Pons (tissue), 1 donor: ENCODE results near the gene PI3.
A peak's percentile ranks its signal among the peaks of the same experiment; 100 is the strongest.
"Not testable (repeated sequence)": the region's sequence is repeated elsewhere in the genome, so short reads cannot be mapped to it uniquely, and the experiment has no call there.

Experiments
- DNase-seq: peaks from one replicate; pipeline ENCODE4 v3.0.0-alpha.2; 2016; ENCODE audit warnings: low spot score

The PI3 gene, protein sequence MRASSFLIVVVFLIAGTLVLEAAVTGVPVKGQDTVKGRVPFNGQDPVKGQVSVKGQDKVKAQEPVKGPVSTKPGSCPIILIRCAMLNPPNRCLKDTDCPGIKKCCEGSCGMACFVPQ

DNA sequence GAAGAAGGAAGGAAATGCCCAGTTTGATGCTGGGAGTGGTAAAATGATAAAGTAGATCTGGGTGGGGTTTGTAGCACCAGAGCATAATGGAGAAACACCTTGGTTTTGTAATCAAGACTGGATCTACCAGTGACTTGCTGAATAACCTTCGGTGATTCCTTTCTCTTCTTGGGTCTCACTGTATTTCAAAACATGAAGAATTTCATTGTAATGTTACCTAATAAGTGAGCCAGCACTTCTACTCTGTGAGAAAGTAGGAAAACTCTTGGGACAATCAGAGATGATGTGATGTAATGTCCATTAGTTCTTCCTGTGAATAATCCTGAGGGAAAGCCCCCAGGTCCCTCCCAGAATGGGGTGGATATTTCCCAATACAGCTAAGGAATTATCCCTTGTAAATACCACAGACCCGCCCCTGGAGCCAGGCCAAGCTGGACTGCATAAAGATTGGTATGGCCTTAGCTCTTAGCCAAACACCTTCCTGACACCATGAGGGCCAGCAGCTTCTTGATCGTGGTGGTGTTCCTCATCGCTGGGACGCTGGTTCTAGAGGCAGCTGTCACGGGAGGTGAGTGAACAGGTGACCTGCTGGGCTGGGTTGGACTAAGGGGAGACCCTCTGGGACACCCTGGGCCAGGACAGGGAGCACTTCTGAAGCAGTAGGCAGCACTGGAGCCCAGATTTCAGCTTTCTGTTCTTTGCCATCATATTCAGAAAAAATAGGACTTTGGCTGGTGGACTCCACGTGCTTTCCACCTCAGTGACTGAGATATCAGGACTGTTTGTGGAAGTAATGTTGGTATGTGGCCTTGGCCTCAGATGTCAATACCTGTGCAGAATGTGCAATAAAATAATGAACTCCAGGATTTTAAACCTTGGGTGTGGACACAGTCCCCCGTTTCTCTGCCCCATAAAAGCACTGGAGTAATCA, at the start of gene PI3:
Gene PI3, plus strand, starts transcription at position 469 of the 931 bp plus-strand sequence. Its CDS starts 21 bp downstream, at position 490.
- DNase-seq: no peak

DNA sequence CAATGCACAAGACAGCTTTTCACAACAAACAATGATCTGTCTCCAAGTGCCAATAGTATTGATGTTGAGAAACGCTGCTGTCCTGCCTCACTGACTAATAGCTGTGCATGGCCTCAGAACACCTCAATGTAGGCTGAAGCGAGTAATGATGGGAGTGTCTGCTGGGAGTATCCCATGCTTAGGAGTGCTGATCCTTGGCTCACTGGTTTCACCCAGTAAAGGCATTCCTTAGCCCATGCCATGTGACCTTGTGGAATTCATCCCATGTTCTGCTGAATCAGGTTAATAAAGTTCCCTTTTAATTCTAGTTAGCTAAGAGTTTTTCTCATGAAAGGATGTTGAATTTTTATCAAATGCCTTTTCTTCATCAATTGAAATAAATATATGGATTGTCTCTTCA, 46.6 kb upstream of the PI3 start:
- no peak for DNase-seq

DNA sequence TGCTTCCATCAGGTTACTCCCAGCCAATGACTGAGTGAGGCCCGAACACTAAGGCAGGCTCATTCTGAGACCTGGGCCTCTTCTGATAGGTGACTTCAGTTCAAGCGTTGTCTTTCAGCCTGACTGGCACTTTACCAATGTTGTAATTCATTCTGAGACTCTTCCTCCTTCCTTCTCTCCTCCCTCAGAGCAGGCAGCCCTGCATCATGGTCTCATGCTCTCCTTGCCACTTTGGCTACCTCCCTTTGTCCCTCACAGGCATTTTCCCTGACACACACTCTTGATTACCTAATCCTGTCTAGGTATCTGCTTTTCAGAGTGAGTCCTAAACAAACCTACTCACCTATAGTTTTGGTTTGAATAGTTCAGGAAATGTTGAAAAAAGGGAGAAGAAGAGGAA, 37.8 kb upstream of the PI3 start:
- no peak for DNase-seq

DNA sequence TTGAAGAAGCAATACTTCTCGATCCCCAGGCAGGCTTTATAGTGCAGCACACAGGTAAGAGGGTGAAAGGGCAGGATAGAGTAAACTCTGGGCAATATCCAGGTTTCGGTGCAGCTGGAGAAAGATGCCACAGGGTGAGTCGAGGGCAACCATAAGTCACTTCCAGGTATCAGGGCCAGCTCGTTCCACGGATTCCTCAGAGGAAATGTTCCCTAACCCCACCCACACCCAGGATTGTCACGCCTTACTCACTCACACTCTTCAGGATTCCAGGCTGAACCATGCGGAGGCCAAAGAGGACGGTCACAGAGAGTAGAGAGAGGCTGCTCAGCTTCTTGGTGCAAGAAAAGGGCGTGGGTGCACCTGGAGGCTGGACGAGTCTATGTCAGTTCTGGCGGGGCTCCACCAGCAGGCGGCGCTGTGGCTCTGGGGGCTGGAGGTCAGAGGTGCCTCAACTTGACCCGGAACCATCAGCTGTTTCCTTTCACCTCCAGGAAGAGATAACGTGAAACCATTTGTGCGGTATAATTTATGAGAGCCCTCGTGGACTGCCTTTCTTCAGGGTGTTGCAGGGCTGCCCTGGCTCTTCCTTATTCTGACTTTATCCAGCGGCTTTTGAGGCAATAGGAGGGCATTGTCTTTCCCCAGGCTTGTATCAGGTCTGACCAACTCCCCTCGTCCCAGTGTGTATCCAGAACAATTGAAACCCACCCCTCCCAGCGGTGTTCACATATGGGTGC, 36.0 kb upstream of the PI3 start:
- no peak for DNase-seq

GRCh38 chr20:45139733-45140375, 34.8 kb upstream of the PI3 start:
- DNase-seq: not testable (repeated sequence)

- DNase-seq: no peak
Observed at GRCh38 chr20:45140836-45141235, 33.9 kb upstream of the PI3 start.

GRCh38 chr20:45149062-45149461, 25.6 kb upstream of the PI3 start:
- no peak for DNase-seq

DNA sequence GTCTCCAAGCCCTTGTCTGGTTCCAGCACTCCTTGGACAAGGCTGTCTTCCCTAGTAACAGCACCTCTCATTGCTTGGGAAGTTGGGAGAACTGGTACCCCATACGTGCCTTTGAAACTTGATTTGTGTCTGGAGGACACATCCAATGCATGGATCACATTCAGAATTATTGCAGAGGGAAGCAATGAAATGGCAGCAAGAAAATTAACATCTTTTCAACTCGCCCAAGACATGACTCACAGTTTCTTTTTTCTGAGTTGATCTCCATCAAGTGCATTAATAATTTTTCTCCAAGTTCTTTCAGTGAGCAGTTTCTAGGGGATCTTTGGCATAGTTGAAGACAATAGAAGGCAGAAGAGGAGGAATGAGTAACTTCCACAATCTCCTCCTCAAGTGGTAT, 22.3 kb upstream of the PI3 start:
- no peak for DNase-seq

DNA sequence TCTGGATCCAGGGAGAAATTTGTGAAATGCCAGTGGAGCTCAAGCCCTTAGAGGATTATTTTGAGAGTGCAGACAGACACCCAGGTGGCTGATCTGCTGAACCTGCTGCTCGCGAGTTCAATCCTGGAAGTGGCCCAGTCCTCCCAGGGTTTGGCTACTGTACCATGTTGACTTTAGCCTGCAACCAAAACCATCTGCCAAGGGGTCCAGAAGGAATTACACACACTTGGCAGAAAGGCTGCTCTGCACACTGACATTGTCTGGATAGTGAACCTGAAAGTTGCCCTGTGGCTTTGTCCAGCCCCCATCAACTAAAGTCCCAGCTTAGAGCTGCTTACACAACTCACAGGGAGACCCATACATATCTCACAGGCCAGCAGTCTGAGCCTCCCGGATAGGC, 21.6 kb upstream of the PI3 start:
- DNase-seq: peak; percentile 2

- peak; percentile 78 for DNase-seq
Observed at GRCh38 chr20:45153752-45154151, 20.9 kb upstream of the PI3 start.

DNA sequence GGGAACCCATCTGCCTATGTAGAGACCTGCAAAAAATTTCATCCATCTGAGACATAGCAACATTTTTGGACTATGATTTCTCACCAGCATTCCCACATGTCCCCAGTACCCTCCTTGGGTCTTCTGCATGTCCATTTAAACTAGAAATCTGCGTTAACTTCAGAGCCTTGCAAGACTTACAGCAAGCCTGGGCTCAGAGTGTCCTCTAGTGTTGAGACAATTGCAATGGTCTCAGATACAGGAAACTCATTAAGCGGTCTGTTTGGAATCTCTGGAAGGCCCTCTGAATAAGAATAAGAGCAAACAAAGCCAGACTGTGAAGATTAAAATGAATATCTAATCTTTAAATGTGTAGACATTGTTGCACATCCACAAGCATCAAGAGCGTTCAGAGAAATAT, 20.5 kb upstream of the PI3 start:
- DNase-seq: no peak

GRCh38 chr20:45154794-45155193, 19.9 kb upstream of the PI3 start:
- DNase-seq: not testable (repeated sequence)

GRCh38 chr20:45156713-45157112, 18.0 kb upstream of the PI3 start:
- no peak for DNase-seq

DNA sequence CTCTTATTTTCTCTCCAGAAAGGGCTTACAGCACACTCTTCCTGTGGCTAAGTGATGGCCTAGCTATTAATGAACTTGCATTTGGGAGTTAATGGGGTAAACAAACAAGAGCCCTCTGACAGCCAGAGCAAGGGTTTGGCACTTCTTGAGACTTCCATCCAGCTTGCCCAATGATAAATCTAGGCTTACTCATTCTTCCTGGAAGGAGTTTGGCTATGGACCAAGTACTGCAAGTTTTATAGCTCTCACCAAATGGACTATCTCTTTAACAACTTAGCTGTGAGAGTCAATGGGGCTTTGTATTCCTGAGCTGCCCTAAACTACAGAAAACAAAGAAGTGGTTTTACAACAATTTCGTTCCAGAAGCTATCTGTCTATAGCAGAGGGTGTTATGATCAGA, 16.7 kb upstream of the PI3 start:
- DNase-seq: peak; percentile 66

DNA sequence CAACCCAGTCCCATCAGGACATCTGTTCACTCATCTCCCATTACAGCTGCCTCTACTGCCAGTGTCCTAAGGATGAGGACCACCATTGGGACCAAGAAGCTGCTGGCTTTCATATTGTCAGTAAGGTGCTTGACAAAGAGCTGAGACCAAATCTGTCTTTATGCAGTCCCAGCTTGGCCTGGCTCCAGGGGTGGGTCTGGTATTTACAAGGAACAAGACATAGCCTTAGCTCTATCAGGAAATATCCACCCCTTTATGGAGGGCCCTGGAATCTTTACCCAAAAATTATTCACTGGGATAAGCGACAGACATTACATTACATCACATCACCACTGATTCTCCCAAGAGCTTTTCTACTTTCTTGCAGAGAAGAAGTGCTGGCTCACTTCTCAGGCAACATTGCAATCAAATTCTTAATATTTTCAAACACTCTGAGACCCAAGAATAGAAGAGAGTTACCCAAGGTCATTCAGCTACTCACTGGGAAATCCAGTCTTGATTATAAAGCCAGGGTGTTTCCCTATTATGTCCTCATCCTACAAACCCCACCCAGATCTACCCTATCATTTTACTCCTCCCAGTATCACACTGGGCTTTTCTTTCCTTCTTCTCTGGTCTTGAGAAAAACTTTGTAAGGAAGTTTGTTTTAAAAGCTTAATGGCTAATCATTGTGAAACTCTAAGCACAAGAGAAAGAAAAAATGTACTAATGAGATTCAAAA, 11.5 kb upstream of the PI3 start:
- DNase-seq: no peak

GRCh38 chr20:45164906-45165305, 9.8 kb upstream of the PI3 start:
- no peak for DNase-seq

DNA sequence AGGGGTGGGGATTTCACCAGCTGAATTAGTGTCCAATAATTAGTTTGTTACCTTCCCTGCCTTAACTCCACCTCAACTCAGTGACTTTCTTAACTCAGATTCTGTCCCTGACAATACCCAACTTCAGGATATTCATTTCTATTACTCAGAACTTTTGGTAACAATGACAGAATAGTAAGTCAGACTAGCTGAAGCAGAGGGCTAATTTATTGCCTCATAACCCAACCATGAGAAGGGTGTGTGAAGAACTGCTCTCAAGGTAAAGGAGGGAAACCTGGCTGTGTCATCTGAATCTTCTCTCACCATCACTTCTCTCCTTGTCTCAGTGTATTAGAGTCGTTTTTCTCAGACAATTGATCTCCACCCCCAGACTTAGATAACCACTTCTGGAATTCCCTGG, 1.2 kb upstream of the PI3 start:
- no peak for DNase-seq

DNA sequence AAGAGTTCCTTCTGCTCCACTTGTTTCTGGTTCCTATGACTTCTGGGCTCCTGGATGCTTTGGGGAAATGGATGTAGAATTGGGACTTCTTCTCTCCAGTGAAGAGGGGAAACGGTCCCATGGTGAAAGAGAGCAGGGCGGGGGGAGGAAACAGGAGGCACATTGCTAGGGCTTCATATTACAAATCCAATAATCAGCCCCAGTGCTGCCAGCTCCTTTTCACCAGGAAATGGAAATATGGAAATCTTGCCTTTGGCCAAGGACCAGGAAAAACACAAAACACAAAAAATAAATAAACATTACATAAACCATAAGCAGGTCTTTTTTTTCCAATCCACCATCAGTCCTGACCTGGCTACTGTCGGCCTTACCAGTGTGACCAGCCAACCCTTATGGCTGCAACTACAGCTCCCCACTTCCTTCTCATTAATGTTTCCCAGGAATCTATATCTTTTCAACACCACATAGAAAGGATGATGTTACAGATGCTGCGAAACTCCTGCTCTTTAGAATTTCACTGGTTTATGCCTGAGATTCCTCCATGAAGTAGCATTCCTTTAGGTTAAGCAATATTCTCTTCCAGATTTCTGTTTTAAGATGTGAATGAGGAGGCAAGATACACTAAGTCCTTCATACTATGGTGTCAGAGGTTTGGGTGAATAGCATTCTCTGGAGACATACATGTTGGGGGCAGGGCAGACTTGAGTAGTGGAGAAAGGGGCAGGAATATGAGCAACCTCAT, 2.0 kb downstream of the PI3 start:
- no peak for DNase-seq

DNA sequence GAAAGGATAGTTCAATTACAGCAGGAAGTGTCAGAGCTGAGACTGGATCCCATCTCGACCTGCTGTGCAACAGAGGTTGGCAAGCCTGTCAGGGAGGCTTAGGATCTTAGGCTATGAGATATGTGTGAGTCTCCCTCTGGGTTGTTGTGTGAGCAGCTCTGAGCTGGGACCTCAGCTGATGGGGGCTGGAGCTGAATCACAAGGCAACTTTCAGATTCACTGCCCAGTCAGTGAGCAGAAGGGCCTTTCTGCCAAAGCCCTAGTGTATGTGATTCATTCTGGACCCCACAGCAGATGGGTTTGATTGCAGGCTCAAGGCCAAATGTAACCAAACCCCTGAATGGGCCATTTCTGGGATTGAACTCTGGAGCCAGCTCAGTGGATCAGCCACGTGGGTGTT, 4.5 kb downstream of the PI3 start:
- no peak for DNase-seq

- DNase-seq: no peak
Observed at GRCh38 chr20:45181639-45182038, 6.9 kb downstream of the PI3 start.

- no peak for DNase-seq
Observed at GRCh38 chr20:45183084-45183483, 8.4 kb downstream of the PI3 start.
